ENCODE results near the gene S1PR3.

DNA sequence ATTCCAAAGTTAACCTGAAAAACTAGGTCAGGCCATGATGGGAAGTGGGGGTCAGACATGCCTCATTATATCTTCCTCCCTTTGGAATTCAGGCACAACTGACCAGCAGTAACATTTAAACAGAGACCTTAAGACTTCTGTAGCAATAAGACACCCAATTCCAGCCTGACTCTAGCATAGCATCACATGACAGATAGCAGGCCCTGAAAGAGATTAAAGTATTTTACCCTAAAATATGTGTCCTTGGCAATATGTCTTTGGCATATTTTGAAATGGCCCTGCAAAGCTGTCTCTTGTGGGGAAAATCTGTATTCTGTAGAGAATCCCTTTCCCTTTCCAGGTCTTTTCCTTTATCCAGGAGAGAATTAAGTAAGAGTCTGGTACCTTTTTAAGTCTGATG lies 34.3 kb downstream of the S1PR3 start:
- TF ChIP-seq, protein P1, sequence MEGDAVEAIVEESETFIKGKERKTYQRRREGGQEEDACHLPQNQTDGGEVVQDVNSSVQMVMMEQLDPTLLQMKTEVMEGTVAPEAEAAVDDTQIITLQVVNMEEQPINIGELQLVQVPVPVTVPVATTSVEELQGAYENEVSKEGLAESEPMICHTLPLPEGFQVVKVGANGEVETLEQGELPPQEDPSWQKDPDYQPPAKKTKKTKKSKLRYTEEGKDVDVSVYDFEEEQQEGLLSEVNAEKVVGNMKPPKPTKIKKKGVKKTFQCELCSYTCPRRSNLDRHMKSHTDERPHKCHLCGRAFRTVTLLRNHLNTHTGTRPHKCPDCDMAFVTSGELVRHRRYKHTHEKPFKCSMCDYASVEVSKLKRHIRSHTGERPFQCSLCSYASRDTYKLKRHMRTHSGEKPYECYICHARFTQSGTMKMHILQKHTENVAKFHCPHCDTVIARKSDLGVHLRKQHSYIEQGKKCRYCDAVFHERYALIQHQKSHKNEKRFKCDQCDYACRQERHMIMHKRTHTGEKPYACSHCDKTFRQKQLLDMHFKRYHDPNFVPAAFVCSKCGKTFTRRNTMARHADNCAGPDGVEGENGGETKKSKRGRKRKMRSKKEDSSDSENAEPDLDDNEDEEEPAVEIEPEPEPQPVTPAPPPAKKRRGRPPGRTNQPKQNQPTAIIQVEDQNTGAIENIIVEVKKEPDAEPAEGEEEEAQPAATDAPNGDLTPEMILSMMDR (conservative IDR thresholded peaks at IDR 0.05 in 1 of 2, IDR thresholded peaks at IDR 0.05 in 1 of 2; ENCODE audit: low read depth in 1 of 2, low read length in 2 of 2): no peak
- TF ChIP-seq EZH2 (IDR thresholded peaks at IDR 0.05; ENCODE audit: low read length, missing control alignments): no peak
